Fibroblast of skin of left quadriceps (primary cell): ENCODE results near the gene SNX2.
A peak's percentile ranks its signal among the peaks of the same experiment; 100 is the strongest.
"Not testable (repeated sequence)": the region's sequence is repeated elsewhere in the genome, so short reads cannot be mapped to it uniquely, and the experiment has no call there.

Experiments used
- DNase-seq, 2 experiments: peaks; one replicate each; pipeline ENCODE4 v3.0.0-alpha.2; 2013; ENCODE audit warnings: low read depth in 2 of 2

Gene SNX2, protein sequence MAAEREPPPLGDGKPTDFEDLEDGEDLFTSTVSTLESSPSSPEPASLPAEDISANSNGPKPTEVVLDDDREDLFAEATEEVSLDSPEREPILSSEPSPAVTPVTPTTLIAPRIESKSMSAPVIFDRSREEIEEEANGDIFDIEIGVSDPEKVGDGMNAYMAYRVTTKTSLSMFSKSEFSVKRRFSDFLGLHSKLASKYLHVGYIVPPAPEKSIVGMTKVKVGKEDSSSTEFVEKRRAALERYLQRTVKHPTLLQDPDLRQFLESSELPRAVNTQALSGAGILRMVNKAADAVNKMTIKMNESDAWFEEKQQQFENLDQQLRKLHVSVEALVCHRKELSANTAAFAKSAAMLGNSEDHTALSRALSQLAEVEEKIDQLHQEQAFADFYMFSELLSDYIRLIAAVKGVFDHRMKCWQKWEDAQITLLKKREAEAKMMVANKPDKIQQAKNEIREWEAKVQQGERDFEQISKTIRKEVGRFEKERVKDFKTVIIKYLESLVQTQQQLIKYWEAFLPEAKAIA

GRCh38 chr5:122774861-122775549 lies at the start of gene SNX2:
Gene SNX2, plus strand, starts transcription at chr5:122775080. Its CDS starts 24 bp downstream, at chr5:122775104.
- peak; percentile 75 to 76 for DNase-seq

- DNase-seq: peak; percentile 46 to 54
Observed at GRCh38 chr5:122727112-122727541, 47.8 kb upstream of the SNX2 start.

- no peak for DNase-seq
Observed at GRCh38 chr5:122730037-122730436, 44.8 kb upstream of the SNX2 start.

- no peak for DNase-seq
Observed at GRCh38 chr5:122730456-122730855, 44.4 kb upstream of the SNX2 start.

GRCh38 chr5:122736086-122736845 lies 38.6 kb upstream of the SNX2 start:
- no peak for DNase-seq

DNA sequence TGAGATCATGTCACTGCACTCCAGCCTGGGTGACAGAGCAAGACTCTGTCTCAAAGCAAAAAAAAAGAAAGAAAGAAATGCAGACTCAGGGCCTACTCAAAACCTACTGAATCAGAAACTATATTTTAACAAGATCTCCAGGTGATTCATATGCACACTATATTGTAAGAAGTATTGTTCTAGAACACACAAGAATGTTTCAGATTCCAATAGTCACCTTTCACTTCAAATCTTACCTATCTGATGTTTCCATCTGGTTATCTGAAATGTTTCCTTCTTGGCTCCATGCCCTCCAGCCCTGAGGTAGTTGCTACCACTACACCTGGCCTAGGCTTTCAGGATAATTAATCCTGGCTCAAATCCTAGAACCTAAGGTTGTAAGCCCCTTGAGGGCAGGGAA lies 36.8 kb upstream of the SNX2 start:
- DNase-seq: no peak

- DNase-seq: peak in 1 of 2 experiments; percentile 29
Observed at GRCh38 chr5:122741681-122742080, 33.2 kb upstream of the SNX2 start.

DNA sequence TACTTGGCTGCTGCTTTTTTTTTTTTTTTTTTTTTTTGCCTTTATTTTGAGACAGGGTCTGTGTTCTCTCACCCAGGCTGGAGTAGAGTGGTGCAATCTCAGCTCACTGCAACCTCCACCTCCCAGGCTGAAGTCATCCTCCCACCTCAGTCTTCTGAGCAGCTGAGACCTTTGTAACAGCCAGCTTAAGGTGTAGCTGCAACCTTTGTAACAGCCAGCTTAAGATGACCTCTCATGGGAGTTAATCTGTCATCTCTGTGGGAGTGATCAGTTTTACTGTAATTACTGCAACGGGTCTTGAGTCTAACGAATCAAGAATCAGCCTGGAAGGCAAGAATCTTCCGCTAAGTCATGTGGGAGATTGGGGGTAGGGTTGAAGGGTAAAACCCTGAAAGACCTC lies 31.6 kb upstream of the SNX2 start:
- no peak for DNase-seq

GRCh38 chr5:122745597-122745996 lies 29.3 kb upstream of the SNX2 start:
- no peak for DNase-seq

DNA sequence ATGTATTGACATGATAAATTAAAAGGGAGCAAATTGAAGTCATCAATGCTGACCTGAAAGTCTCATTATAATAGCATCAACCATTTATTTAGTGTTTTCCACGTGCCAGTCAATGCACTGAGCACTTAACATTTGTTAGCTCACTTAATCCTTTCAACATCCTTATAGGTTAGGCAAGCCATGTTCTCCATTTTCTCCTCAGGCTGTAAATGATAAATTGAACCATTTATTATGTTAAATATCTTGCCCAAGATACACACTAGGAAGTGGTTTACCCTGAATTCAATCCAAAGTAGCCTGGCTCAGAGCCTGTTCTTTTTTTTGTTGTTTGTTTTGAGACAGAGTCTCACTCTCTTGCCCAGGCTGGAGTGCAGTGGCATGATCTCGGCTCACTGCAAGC lies 25.0 kb upstream of the SNX2 start:
- DNase-seq: no peak

DNA sequence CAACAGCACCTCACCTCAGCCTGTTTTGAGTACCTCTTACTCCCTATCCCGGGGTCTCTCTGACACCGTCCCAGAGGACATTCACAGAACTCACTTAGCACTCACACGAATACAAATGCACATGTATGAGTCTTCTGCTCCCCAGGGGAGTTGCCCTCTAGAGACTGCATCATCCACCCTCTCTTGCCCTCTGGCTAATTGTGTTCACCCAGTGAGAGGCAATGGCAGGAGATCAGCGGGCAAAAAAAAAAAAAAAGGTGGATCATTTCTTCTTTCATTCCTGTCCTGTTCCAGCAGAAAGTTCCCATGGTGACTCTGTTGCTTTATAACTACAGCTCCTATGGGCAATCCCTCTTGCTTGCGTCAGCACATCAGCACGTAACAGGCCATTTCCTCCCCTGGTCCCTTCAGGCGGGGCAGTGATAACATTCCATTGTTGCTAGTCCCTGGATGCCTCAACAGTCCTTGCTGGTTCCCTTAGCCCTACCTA lies 23.5 kb upstream of the SNX2 start:
- DNase-seq: no peak

DNA sequence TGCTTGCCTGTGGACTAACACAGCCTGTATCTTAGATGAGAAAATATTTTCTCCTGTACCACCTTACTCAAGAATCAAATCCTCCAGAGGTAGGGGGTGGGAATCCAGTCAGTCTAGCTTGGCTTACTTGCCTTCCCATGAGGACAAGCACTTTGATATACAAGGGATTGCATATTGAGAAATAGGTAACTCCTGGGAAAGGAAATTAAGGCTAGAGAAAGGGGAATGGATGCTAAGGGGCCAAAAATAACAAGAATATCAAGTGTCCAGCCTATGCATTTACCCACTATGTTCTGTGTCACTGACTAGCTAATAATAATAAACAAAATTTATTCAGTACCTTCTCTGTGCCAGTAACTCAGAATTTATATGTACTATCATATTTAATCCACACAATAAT lies 21.4 kb upstream of the SNX2 start:
- no peak for DNase-seq

DNA sequence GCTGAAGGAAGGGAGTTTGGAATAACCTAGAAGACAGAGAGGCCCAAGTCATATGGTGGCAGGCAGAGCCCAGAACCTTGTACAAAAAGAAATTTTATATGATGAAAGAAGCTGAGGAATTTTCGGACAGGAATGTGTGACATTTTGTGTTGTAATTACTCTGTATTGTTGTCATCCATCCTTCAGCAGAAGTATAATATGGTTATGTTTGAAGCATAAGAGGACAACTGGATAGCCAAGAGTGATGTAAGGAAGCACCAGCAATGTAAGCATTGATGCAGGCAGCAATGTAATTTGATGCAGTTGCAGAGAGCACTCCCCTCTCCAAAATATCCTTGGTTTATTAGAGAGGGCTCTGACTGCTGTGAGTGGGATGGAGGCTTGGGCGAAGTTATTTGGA lies 19.1 kb upstream of the SNX2 start:
- DNase-seq: no peak

DNA sequence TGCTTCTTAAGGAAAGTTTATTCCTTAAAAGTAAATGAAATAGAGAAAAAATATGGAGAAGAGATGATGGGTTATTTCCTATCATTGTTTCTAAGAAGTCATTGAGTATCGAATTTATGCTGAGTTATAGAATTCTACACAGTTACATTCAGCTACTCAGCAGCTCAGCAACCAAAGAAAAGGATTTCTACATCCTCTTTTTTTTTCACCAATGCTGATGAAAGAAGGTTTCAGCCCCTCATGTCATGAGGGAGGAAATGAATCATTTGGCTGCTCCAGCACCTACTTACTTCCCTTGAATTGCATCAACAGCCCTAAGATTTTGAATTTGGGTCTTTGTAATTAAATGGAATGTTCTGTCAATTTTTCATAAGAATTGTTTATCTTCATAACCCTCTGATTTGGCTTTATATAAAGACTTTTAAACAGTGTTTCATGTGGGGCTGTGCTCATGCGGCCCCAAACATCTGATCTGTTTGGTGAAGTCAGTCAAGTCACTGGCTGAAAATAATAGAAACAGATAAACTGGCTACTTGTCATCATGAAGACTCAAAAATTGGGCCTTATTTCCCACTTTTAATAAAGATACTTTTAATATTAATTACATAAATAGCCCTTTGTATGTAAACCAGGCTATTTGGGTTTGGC lies 18.5 kb upstream of the SNX2 start:
- peak; percentile 60 to 66 for DNase-seq

DNA sequence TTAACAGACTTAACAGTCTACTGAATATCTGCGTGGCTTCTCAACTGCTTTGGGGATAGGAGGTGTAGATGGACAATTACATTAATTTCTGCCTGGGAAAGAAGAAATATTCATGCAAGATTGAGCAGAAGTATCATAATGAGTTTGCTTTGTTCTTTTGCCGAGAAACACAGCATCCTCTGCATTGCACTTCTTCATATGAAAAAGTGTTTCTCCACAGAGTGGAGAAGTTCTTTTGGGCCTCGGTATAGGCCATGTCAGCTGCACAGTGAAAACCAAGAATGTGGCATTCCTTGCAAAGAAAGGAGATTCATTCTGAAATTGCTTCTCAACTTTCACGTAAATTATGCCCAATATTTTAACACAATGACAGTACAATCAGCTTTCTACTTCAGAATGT lies 17.6 kb upstream of the SNX2 start:
- DNase-seq: no peak

DNA sequence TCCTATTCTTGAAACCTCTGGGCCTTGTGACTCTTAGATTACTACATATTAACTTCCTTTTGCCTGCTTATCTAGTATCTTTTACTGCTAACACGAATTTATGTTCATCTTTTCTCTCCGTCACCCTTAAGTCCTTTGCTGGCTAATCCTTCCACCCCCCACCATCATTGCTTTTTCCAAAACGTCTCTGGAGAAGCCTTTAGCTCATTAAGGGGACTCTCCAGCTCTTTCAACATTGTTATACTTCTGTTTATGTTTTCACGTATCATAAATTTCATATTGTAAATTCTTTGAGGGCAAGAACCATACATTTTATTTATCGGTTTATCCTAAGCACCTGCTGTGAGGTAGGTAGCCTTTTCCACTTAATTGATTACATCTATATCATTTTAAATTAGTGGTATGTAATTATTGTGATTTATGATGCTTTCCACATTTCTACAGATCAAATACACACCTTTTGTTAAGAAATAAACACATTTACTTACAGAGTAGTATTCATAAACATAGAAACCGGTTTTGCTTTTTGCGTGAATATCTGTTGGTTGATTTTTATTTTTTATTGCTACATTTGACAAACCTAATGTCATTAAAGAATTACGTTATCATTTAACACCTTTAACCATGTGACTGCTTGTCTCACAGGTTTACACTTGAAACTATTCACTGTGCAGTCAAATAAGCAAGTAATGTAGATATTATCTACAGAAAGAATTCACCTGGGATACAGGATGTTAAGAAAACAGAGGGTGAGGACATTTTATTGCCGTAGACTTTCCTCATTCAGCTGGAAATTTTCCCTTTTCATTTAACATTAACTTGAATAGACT lies 15.4 kb upstream of the SNX2 start:
- DNase-seq: no peak

GRCh38 chr5:122760236-122760635 lies 14.6 kb upstream of the SNX2 start:
- DNase-seq: no peak

GRCh38 chr5:122761115-122761514 lies 13.8 kb upstream of the SNX2 start:
- no peak for DNase-seq

- not testable (repeated sequence) for DNase-seq
Observed at GRCh38 chr5:122761896-122762295, 13.0 kb upstream of the SNX2 start.

GRCh38 chr5:122766130-122766529 lies 8.8 kb upstream of the SNX2 start:
- DNase-seq: no peak

DNA sequence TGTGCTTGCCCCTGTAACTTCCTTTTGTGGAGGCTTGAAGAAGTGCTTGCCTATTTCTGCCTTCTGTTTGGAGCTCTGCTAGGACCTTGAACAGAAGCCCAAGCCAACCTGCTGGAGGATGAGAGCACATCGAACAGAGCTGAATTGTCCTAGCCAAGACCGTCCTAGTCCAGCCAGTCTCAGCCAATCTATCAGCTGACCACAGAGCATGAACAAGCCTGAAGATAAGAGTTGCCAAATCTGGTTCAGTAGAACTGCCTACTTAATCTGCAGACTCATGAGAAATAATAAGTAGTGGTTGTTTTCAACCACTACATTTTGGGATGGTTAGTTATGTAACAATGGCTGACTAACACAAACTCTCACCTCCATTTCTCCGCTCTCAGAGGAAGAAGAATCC lies 4.4 kb upstream of the SNX2 start:
- no peak for DNase-seq
